Cardiac ventricle fibroblast (primary cell): ENCODE data around the gene CLDN18. TPM values are rescaled to one million over a fixed set of nuclear protein-coding genes. Genes with fewer than 3 reads are reported as not detected.

Experiments
- total RNA-seq: library from RNA; depleted of rRNA; stranded (reverse); fragments of >200 nt; gene quantifications from 2 replicates; pipeline ENCODE4 v1.2.3, GENCODE V29; 2015

Gene CLDN18
- total RNA-seq: not detected in 2 replicates

GRCh38 chr3:138009476-138010272 lies at the start of gene CLDN18:
TSS of gene CLDN18 (plus strand) at chr3:138010165. CDS start at chr3:138010226, 61 bp downstream.

Other genes starting within 250 kb of the CLDN18 start
- not detected in 2 replicates for gene SOX14, start 245.8 kb upstream of the CLDN18 start, total RNA-seq
- 4.2 and 7.8 TPM in 2 replicates for gene DZIP1L, start 105.4 kb downstream of the CLDN18 start, total RNA-seq
- not detected in 2 replicates for gene A4GNT, start 122.2 kb downstream of the CLDN18 start, total RNA-seq
- gene DBR1, start 164.8 kb downstream of the CLDN18 start, total RNA-seq: 8.2 and 10.8 TPM in 2 replicates
- 25.9 and 35.0 TPM in 2 replicates for gene ARMC8, start 177.1 kb downstream of the CLDN18 start, total RNA-seq